OCI-LY3 (cell line): ENCODE data around the gene CPLX3.

Experiments used
- H2AFZ ChIP-seq: fragments of 200-600, 300-600 bp; shearing (Covaris generic); 2 replicates; pipeline ENCODE4 v1.6.0; 2014; ENCODE audit warnings: antibody characterized with exemption, low read depth, low read length
- H3K27ac ChIP-seq: fragments of 200-600, 300-600 bp; sonication (generic); 2 replicates; pipeline ENCODE4 v1.5.1; 2014; ENCODE audit warnings: mild to moderate bottlenecking, low read length, moderate library complexity, mixed read lengths
- H3K27me3 ChIP-seq: fragments of 200-600, 300-600 bp; sonication (generic); 2 replicates; pipeline ENCODE4 v1.6.1; 2014; ENCODE audit warnings: low read depth, low read length, mixed read lengths
- H3K36me3 ChIP-seq: fragments of 200-600, 300-600 bp; sonication (generic); replicated peaks from 2 replicates; pipeline ENCODE3; 2014; ENCODE audit warnings: low read depth, low read length, mixed read lengths
- H3K4me1 ChIP-seq: fragments of 300-600, 200-600 bp; sonication (generic); 2 replicates; pipeline ENCODE4 v1.6.1; 2014; ENCODE audit warnings: low read length, mixed read lengths
- H3K4me2 ChIP-seq: fragments of 200-600, 300-600 bp; sonication (generic); 2 replicates; pipeline ENCODE4 v1.6.1; 2014; ENCODE audit warnings: low read length, mixed read lengths
- H3K4me3 ChIP-seq: fragments of 300-600, 200-600 bp; sonication (generic); 2 replicates; pipeline ENCODE4 v1.5.1; 2014; ENCODE audit warnings: antibody characterized with exemption, mild to moderate bottlenecking, low read length, moderate library complexity
- H3K79me2 ChIP-seq: fragments of 300-600, 200-600 bp; shearing (Covaris generic); 2 replicates; pipeline ENCODE4 v1.6.1; 2014; ENCODE audit warnings: mild to moderate bottlenecking, low read length, mixed read lengths
- H3K9ac ChIP-seq: fragments of 300-600, 200-600 bp; shearing (Covaris generic); 2 replicates; pipeline ENCODE4 v1.6.0; 2014; ENCODE audit warnings: mild to moderate bottlenecking, low read length, moderate library complexity
- H3K9me3 ChIP-seq: fragments of 200-600, 300-600 bp; shearing (Covaris generic); 2 replicates; pipeline ENCODE4 v1.6.1; 2014; ENCODE audit warnings: low read length, mixed read lengths; ENCODE audit not compliant: insufficient read depth
- H4K20me1 ChIP-seq: fragments of 200-600, 300-600 bp; sonication (generic); 2 replicates; pipeline ENCODE4 v1.6.1; 2016; ENCODE audit warnings: low read length, mixed read lengths; ENCODE audit not compliant: insufficient read depth
- CTCF ChIP-seq: fragments of 200-600, 300-600 bp; sonication (generic); IDR thresholded peaks from 2 replicates; pipeline ENCODE4 v1.5.1; 2014; ENCODE audit warnings: antibody characterized with exemption, low read length, low read depth
- EZH2phosphoT487 ChIP-seq: fragments of 200-600 bp; shearing (Covaris generic); IDR thresholded peaks from 2 replicates; pipeline ENCODE4 v1.6.1; 2018; ENCODE audit warnings: antibody characterized with exemption, mixed run types, low read depth

The CPLX3 gene

GRCh38 chr15:74841891-74842373 lies 15.5 kb downstream of the CPLX3 start:
- Histone ChIP-seq H4K20me1 (no peaks in the 10 kb centered on the region), H2AFZ (no peak overlapping the region), H3K27me3 (no peaks in the 10 kb centered on the region), H3K9ac (peak overlapping the region; percentile 85), H3K4me2 (peak overlapping the region; percentile 87), H3K36me3 (peaks cover 48% of the 10 kb centered on the region), H3K9me3 (no peaks in the 10 kb centered on the region), H3K4me1 (peaks cover 29% of the 10 kb centered on the region), H3K27ac (no peak overlapping the region), H3K79me2 (peaks cover 13% of the 10 kb centered on the region), H3K4me3 (peak overlapping the region; percentile 82)
- TF ChIP-seq CTCF (no peak), EZH2phosphoT487 (no peak)

GRCh38 chr15:74842581-74843444 lies 16.4 kb downstream of the CPLX3 start, which contains the start of gene ULK3:
Gene ULK3 (minus strand): TSS chr15:74843156. CDS start chr15:74843105, 51 bp downstream.
- Histone ChIP-seq H3K4me2 (peak within 1 kb of the TSS; percentile 87), H3K4me1 (peaks cover 29% of the 10 kb centered on the region), H3K9ac (peak within 1 kb of the TSS; percentile 85), H3K27me3 (no peaks in the 10 kb centered on the region), H3K4me3 (peak within 1 kb of the TSS; percentile 82), H3K79me2 (peaks cover 13% of the 10 kb centered on the region), H3K27ac (peak within 1 kb of the TSS; percentile 79), H4K20me1 (no peaks in the 10 kb centered on the region), H3K9me3 (no peaks in the 10 kb centered on the region), H3K36me3 (peaks cover 51% of the 10 kb centered on the region), H2AFZ (peak within 1 kb of the TSS; percentile 12; the same call in 1 of the 2 replicates)
- TF ChIP-seq EZH2phosphoT487 = no peak
- TF ChIP-seq CTCF = peak; percentile 43

- H3K9ac ChIP-seq = peak overlapping the region; percentile 85
- H3K79me2 ChIP-seq = peaks cover 13% of the 10 kb centered on the region
- peak overlapping the region; percentile 79 for H3K27ac ChIP-seq
- no peaks in the 10 kb centered on the region for H3K9me3 ChIP-seq
- peaks cover 52% of the 10 kb centered on the region for H3K36me3 ChIP-seq
- H3K4me1 ChIP-seq = peaks cover 29% of the 10 kb centered on the region
- H2AFZ ChIP-seq = no peak overlapping the region
- H3K4me2 ChIP-seq = peak overlapping the region; percentile 78
- TF ChIP-seq EZH2phosphoT487 (no peak), CTCF (no peak)
- no peaks in the 10 kb centered on the region for H4K20me1 ChIP-seq
- H3K27me3 ChIP-seq = no peaks in the 10 kb centered on the region
- H3K4me3 ChIP-seq = peak overlapping the region; percentile 82
Measured at GRCh38 chr15:74843445-74843828, 17.0 kb downstream of the CPLX3 start.

DNA sequence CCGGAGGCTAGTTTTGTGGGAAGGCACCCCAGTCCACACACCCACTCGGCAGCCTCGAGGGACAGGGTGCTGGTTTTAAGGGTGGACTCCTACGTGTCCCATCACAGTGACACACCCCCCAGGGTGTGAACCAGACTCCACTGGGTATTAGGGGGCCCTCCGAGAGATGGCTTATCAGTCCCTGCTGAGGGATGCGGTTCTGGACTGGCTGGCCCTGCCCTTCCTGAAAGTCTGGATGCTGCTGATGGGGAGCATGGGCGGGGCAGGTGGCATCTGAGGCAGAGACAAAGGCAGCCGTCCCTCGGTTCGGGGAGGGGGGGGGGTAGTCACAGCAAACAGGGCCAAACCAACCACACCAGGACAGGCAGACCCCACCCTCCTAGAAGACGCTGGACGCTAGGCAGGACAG lies 17.5 kb downstream of the CPLX3 start:
- Histone ChIP-seq H3K4me2 (peak overlapping the region; percentile 78), H3K4me3 (peak overlapping the region; percentile 82), H2AFZ (no peak overlapping the region), H3K4me1 (peaks cover 29% of the 10 kb centered on the region), H3K27ac (peak overlapping the region; percentile 79), H3K9ac (peak overlapping the region; percentile 85), H3K9me3 (no peaks in the 10 kb centered on the region), H3K27me3 (no peaks in the 10 kb centered on the region), H3K36me3 (peaks cover 53% of the 10 kb centered on the region), H3K79me2 (peaks cover 13% of the 10 kb centered on the region), H4K20me1 (no peaks in the 10 kb centered on the region)
- TF ChIP-seq CTCF = no peak
- TF ChIP-seq EZH2phosphoT487 = no peak
